Activated naive CD8-positive, alpha-beta T cell (primary cell): ENCODE measurements around the gene ATG4D.
A peak's percentile ranks its signal among the peaks of the same experiment; 100 is the strongest.
"Not testable (repeated sequence)": the region's sequence is repeated elsewhere in the genome, so short reads cannot be mapped to it uniquely, and the experiment has no call there.

ENCODE experiments used
- H3K27ac Mint-ChIP-seq: one replicate; pipeline ENCODE4 v1.8.0; 2021; ENCODE audit warnings: mixed read lengths
- H3K27me3 Mint-ChIP-seq: one replicate; pipeline ENCODE4 v1.8.0; 2021; ENCODE audit warnings: mixed read lengths
- H3K36me3 Mint-ChIP-seq: one replicate; pipeline ENCODE4 v1.8.0; 2021; ENCODE audit warnings: mixed read lengths
- H3K4me1 Mint-ChIP-seq: one replicate; pipeline ENCODE4 v1.8.0; 2021; ENCODE audit warnings: low read depth, mixed read lengths
- H3K4me3 Mint-ChIP-seq: one replicate; pipeline ENCODE4 v1.8.0; 2021; ENCODE audit warnings: mild to moderate bottlenecking, mixed read lengths
- H3K9me3 Mint-ChIP-seq: one replicate; pipeline ENCODE4 v1.8.0; 2021; ENCODE audit warnings: low read depth, mixed read lengths

The ATG4D gene

DNA sequence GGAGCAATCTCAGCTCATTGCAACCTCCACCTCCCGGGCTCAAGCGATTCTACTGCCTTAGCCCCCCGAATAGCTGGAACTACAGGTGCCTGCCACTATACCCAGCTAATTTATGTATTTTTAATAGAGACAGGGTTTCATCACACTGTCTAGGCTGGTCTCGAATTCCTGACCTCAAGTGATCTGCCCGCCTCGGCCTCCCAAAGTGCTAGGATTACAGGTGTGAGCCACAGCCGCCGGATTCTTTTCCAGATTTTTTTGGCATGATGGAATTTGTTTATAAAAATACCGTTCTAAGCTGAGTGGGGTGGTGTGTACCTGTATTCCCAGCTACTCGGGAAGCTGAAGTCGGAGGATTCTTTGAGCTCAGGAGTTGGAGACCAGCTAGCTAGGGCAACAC is 6.0 kb upstream of the ATG4D start:
- Mint-ChIP-seq H3K4me3 (no peak overlapping the region), H3K27ac (no peak overlapping the region), H3K36me3 (no peaks in the 10 kb centered on the region), H3K27me3 (peaks cover 7% of the 10 kb centered on the region), H3K4me1 (no peaks in the 10 kb centered on the region), H3K9me3 (no peaks in the 10 kb centered on the region)

DNA sequence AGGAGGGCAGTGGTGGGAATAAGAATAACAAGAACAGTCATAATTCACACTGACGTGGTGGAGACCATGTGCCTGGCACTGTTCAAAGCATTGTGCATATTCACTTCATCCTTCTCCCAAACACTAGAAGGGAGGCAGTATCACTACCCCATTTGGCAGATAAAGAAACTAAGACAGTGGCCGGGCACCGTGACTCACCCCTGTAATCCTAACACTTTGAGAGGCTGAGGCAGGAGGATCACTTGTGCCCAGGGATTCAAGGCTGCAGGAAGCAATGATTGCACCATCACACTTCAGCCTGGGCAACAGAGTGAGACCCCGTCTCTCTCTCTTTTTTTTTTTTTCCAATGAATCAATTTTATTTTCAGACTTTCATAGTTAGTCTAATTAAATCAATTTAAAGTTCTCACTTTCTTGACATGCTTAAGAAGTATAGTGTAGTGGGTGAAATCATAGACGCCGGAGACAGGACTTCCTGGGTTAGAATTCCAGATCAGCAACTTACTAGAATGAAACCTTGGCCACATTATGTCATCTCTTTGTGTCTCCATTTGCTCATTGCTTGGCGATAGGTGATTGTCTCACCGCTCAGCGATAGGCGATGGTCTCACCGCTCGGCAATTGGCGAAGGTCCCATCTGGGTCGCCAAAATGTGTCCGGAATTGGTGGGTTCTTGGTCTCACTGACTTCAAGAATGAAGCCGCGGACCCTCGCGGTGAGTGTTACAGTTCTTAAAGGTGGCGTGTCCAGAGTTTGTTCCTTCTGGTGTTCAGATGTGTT is 5.3 kb upstream of the ATG4D start:
- Mint-ChIP-seq H3K27ac (no peak overlapping the region), H3K4me3 (no peak overlapping the region), H3K36me3 (no peaks in the 10 kb centered on the region), H3K4me1 (peaks cover 4% of the 10 kb centered on the region), H3K9me3 (no peaks in the 10 kb centered on the region), H3K27me3 (peaks cover 7% of the 10 kb centered on the region)

DNA sequence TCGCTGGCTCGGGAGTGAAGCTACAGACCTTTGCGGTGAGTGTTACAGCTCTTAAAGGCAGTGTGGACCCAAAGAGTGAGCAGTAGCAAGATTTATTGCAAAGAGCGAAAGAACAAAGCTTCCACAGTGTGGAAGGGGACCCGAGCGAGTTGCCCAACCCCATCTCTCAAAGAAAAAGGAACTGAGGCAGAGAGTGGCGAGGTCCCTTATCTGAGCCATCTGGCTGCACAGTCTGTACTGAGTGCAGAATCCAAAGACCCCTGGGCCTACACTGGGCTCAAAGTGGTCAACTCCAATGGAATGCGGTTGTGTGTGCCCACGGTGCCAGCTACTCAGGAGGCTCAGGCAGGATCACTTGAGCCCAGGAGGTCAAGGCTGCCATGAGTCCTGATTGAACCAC is 4.7 kb upstream of the ATG4D start:
- not testable (repeated sequence) for H3K4me3 Mint-ChIP-seq, H3K9me3 Mint-ChIP-seq, H3K4me1 Mint-ChIP-seq, H3K27me3 Mint-ChIP-seq, H3K27ac Mint-ChIP-seq, H3K36me3 Mint-ChIP-seq

DNA sequence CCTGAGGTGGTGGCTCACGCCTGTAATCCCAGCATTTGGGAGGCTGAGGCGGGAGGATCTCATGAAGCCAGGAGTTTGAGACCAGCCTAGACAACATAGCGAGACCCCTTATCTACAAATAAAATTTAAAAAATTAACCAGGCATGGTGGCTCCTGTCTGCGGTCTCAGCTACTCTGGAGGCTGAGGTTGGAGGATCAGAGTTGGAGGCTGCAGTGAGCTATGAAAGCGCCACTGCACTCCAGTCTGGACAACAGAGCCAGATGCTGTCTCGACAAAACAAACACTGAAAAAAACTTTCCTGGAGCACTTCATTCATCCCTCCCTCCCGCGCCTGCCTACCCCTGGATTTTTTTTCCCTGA is 665 bp upstream of the ATG4D start:
- Mint-ChIP-seq H3K27ac (peak overlapping the region; percentile 72), H3K9me3 (no peaks in the 10 kb centered on the region), H3K4me3 (peak overlapping the region; percentile 84), H3K27me3 (peaks cover 5% of the 10 kb centered on the region), H3K36me3 (no peaks in the 10 kb centered on the region), H3K4me1 (peaks cover 11% of the 10 kb centered on the region)

DNA sequence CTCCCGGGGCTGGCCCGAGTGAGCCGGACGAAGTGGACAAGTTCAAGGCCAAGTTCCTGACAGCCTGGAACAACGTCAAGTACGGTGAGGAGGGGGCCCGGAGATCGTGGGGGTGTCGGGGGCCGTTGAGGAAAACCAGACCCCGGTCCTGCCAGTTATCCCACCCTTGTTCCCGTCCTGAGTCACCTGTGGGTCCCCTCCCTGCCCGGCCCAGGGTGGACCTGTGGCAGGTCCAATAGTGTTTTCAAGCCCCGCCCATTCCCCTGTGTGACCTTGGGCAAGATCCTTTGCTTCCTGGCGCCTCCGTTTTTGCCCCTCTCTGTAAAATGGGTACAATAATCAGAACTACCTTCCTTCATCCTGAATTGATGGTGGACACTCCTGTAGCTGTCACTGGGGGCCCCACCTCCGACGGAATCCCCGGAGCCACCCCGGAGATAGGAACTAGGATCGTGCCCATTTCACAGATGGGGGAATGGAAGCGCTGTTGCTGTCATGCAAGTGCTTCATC is 593 bp downstream of the ATG4D start:
- Mint-ChIP-seq H3K4me3 (peak overlapping the region; percentile 89), H3K36me3 (no peaks in the 10 kb centered on the region), H3K27ac (peak overlapping the region; percentile 89), H3K4me1 (peaks cover 11% of the 10 kb centered on the region), H3K9me3 (no peaks in the 10 kb centered on the region), H3K27me3 (peaks cover 1% of the 10 kb centered on the region)

DNA sequence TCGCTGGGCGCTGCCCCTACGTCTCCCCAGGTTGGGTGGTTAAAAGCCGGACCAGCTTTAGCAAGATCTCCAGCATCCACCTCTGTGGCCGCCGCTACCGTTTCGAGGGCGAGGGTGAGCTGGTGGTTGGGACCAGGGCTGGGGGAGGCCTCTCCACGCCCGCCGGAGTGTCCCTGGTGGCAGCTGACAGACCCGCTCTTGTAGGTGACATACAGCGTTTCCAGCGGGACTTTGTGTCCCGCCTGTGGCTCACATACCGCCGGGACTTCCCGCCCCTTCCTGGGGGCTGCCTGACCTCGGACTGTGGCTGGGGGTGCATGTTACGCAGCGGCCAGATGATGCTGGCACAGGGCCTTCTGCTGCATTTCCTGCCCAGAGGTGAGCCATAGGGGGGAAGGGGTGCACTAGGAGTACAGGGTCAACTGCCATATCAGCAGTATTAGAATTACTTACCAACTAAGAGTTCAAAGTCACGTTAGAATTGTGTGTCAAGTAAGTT is 1.1 kb downstream of the ATG4D start:
- Mint-ChIP-seq H3K36me3 (no peaks in the 10 kb centered on the region), H3K27me3 (peaks cover 1% of the 10 kb centered on the region), H3K27ac (peak overlapping the region; percentile 89), H3K9me3 (no peaks in the 10 kb centered on the region), H3K4me3 (peak overlapping the region; percentile 89), H3K4me1 (peaks cover 11% of the 10 kb centered on the region)

DNA sequence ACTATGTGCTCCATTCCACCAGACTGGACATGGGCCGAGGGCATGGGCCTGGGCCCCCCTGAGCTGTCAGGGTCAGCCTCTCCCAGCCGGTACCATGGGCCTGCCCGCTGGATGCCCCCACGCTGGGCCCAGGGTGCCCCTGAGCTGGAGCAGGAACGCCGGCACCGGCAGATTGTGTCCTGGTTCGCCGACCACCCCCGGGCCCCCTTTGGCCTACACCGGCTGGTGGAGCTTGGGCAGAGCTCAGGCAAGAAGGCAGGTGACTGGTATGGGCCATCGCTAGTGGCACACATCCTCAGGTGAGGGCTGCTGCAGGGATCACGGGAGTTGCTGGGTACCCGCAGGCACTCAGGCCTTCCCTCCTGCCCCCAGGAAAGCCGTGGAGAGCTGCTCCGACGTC is 3.1 kb downstream of the ATG4D start:
- Mint-ChIP-seq H3K4me3 (no peak overlapping the region), H3K9me3 (no peaks in the 10 kb centered on the region), H3K27ac (no peak overlapping the region), H3K27me3 (no peaks in the 10 kb centered on the region), H3K36me3 (no peaks in the 10 kb centered on the region), H3K4me1 (peaks cover 22% of the 10 kb centered on the region)

DNA sequence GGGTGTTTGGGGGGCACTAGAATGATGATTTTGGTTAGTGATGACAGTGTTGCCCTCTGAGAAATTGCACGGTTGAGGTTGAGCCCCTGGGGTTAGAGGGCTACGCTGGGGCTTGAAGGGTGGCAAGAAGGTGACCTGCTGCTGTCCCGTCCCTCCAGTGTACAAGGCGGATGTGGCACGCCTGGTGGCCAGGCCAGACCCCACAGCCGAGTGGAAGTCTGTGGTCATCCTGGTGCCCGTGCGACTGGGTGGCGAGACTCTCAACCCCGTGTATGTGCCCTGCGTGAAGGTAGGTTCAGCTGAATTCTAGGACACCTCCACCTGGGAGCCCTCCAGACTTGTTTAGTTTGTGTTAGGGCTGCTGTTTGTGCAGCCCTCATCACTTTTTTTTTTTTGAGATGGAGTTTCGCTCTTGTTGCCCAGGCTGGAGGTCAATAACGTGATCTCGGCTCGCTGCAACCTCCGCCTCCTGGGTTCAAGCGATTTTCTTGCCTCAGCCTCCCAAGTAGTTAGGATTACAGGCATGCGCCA is 5.1 kb downstream of the ATG4D start:
- Mint-ChIP-seq H3K4me1 (peaks cover 34% of the 10 kb centered on the region), H3K9me3 (no peaks in the 10 kb centered on the region), H3K36me3 (no peaks in the 10 kb centered on the region), H3K27ac (no peak overlapping the region), H3K4me3 (no peak overlapping the region), H3K27me3 (no peaks in the 10 kb centered on the region)

DNA sequence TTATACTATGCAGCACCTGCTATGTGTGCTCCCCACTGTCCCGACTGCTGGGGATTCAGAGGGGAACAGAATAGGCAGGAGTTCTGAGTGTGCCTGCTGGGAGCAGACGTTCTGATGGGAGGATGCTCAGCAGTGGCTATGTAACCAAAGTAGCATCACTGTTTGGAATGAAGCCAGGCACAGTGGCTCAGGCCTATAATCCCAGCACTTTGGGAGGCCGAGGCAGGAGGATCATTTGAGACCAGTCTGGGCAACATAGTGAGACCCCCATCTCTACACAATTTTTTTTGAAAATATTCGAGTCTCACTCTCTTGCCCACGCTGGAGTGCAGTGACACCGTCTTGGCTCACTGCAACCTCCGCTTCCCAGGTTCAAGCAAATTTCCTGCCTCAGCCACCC is 6.0 kb downstream of the ATG4D start:
- Mint-ChIP-seq H3K9me3 (no peaks in the 10 kb centered on the region), H3K27ac (no peak overlapping the region), H3K27me3 (no peaks in the 10 kb centered on the region), H3K4me3 (no peak overlapping the region), H3K36me3 (no peaks in the 10 kb centered on the region), H3K4me1 (peaks cover 39% of the 10 kb centered on the region)

DNA sequence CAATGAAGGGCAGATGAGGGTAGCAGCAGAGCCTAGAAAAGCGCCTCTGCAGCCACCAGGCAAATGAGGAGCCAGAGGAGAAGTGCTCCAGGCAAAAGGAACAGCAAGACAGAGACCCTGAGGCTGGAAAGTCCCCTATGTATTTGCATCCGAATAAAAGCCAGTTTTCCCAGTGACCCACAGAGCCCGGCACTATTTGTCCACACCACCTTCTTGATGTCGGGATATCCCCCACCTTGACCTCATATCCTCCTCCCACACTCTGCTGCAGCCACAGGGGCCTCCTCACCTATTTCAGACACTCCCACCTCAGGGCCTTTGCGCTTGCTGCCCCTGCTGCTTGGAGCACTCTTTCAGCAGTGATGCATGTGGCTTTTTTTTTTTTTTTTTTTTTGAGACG is 6.6 kb downstream of the ATG4D start:
- Mint-ChIP-seq H3K4me3 (no peak overlapping the region), H3K36me3 (no peaks in the 10 kb centered on the region), H3K27me3 (no peaks in the 10 kb centered on the region), H3K4me1 (peaks cover 39% of the 10 kb centered on the region), H3K9me3 (no peaks in the 10 kb centered on the region), H3K27ac (no peak overlapping the region)

DNA sequence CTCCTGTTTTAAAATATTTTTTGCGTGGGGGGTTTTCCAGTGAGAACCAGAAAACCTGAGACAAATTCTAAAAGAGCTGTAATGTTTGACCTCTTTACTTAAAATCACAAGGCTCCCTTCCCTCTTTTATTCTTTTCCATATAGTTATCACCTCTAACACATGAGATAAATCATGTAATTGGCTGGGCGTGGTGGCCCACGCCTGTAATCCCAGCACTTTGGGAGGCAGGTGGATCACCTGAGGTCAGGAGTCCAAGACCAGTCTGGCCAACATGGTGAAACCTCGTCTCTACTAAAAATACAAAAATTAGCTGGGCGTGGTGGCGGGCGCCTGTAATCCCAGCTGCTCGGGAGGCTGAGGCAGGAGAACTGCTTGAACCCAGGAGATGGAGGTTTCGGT is 7.3 kb downstream of the ATG4D start:
- H3K4me1 Mint-ChIP-seq, result peaks cover 46% of the 10 kb centered on the region
- H3K27ac Mint-ChIP-seq, result peak overlapping the region; percentile 41
- H3K36me3 Mint-ChIP-seq, result not testable (repeated sequence)

DNA sequence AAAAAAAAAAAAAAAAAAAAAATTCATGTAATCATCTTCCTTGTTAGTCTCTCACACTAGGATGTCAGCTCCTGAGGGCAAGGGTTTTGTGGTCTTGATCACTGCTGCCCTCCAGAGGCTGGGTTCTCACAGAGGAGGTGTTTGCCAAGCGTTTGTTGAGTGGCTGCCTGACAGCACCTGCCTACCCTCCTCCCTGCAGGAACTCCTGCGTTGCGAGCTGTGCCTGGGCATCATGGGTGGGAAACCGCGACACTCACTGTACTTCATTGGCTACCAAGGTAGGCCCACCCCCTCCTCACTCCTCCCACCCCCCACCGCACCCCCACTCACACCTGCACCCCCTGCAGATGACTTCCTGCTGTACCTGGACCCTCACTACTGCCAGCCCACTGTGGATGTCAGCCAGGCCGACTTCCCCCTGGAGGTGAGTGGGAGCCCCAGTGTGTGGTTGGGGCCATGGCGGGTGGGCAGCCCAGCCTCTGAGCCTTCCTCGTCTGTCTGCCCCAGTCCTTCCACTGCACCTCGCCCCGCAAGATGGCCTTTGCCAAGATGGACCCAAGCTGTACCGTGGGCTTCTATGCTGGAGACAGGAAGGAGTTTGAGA is 8.1 kb downstream of the ATG4D start:
- H3K9me3 Mint-ChIP-seq, result no peaks in the 10 kb centered on the region
- H3K4me1 Mint-ChIP-seq, result peaks cover 50% of the 10 kb centered on the region
- peak overlapping the region; percentile 66 for H3K27ac Mint-ChIP-seq
- H3K36me3 Mint-ChIP-seq, result no peaks in the 10 kb centered on the region
- no peaks in the 10 kb centered on the region for H3K27me3 Mint-ChIP-seq
- H3K4me3 Mint-ChIP-seq, result no peak overlapping the region

More for the DNA sequence above, 7.3 kb downstream of the ATG4D start:
- H3K9me3 Mint-ChIP-seq, H3K4me3 Mint-ChIP-seq, H3K27me3 Mint-ChIP-seq: not testable (repeated sequence)

DNA sequence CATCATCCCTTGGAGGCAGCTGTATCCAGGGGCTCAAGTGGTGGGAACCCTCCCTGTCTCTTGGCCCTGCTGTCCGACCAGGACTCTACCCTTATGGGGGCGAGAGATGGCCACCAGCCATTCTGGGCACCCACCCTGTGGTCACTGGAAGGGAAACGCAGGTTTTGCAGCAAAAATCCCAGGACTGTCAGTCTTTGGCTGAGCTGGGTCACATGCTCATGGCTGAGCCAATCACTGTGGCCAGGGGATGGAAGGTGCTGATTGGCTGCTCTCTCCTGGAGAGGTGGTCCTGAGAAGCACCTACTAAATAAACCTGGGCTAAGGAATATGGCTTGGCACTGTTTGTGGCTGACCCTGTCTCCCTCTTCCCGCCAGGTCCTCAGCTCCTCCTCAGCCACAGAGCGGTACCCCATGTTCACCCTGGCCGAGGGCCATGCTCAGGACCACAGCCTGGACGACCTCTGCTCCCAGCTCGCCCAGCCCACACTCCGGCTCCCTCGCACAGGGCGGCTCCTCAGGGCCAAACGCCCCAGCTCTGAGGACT is 8.9 kb downstream of the ATG4D start:
- Mint-ChIP-seq H3K27ac (no peak overlapping the region), H3K27me3 (no peaks in the 10 kb centered on the region), H3K36me3 (no peaks in the 10 kb centered on the region), H3K4me1 (peaks cover 50% of the 10 kb centered on the region), H3K4me3 (peak overlapping the region; percentile 7), H3K9me3 (no peaks in the 10 kb centered on the region)

DNA sequence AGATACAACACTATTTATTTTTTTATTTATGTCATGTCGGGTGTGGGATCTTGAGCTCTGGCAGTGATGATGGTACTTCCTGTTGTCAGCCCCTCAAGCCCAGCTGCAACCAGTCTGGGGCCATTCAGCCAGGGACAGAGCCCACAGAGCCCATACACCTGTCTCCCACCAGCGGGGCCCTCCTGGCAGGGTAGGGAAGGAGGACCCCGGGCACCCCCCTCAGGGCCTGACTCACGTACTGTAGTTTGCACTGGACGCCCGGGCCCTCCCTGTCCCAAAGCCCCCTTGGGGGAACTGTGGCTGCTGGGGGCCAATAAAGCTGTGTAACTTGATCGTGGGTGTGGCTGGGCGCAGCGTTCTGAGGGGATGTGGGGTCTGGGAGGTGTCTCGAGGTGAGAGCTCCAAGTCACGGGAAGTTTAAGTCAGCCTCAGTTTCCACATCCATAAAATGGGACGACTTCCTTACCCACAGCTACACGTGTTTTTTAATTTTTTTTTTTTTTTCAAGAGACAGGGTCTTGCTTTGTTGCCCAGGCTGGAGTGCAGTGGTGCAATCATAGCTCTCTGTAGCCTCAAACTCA is 9.5 kb downstream of the ATG4D start:
- H3K4me1 Mint-ChIP-seq, result peaks cover 50% of the 10 kb centered on the region

DNA sequence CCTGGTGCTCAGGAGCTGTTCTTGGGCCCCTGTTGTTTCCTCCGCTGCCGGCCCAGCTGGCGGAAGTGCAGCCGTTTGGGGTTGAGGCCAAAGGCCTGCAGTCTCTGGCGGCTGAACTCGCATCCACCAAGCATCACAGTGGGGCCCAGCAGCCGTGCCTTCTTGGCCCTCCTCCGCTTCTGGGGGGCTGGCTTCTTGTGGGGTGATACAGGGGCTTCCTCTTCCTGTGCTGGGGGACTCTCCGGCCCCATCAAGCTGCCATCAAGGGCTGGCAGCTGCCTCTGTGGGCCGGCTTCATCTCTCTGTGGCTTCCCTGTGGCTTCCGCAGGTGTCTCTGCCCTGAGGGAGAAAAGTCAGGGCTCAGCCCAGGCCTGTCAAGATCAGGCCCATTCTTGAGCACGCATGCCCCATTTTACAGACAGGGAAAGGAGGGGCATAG is 10.3 kb downstream of the ATG4D start:
- Mint-ChIP-seq H3K9me3 (no peaks in the 10 kb centered on the region), H3K4me3 (peak overlapping the region; percentile 59), H3K27me3 (no peaks in the 10 kb centered on the region), H3K4me1 (peaks cover 50% of the 10 kb centered on the region), H3K36me3 (no peaks in the 10 kb centered on the region), H3K27ac (peak overlapping the region; percentile 82)

More for the DNA sequence above, 9.5 kb downstream of the ATG4D start:
- Mint-ChIP-seq H3K36me3 (no peaks in the 10 kb centered on the region), H3K27ac (peak overlapping the region; percentile 82), H3K27me3 (no peaks in the 10 kb centered on the region), H3K9me3 (no peaks in the 10 kb centered on the region), H3K4me3 (peak overlapping the region; percentile 59)
